HG03342 (cell line): Measurements from ENCODE around the gene MRPL28.
A peak's percentile ranks its signal among the peaks of the same experiment; 100 is the strongest.
"Not testable (repeated sequence)": the region's sequence is repeated elsewhere in the genome, so short reads cannot be mapped to it uniquely, and the experiment has no call there.

ENCODE experiments used
- ATAC-seq: cut with Tn5 transposase; IDR thresholded peaks from one replicate; pipeline ENCODE4 v1.9.1; 2021; ENCODE audit warnings: mild to moderate bottlenecking, moderate library complexity; ENCODE audit not compliant: unreplicated experiment

Gene MRPL28

DNA sequence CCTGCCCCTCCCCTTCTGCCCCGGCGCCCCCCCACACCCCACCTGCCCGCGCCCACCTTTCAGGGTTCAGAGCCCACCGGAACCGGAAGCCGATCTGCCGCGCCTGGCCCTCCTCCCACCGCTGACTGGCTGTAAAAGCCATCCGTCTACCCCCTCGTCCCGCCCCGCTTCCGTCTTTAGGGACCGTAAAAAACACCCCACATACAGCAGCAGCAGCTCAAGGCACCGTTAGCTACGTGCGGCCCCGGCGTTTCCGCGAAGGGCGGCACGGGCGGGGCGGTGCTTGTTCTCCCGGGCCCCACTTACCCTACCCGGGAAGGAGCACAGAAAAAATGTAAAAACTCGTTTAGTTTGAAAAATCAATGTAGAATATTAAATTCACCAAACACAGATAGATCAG lies at the start of gene MRPL28:
Gene MRPL28 (minus strand): TSS at position 96 of the 400 bp plus-strand sequence. CDS start 320 bp downstream, outside the sequence.
- peak; percentile 82 for ATAC-seq

DNA sequence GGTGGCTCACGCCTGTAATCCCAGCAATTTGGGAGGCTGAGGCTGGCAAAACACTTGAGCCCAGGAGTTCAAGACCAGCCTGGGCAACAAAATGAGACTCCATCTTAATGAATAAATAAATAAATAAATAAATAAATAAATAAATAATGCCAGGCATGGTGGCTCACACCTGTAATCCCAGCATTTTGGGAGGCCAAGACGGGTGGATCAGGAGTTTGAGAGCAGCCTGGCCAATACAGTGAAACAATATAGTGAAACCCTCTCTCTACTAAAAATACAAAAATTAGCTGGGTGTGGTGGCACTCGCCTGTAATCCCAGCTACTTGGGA lies 44.8 kb upstream of the MRPL28 start:
- ATAC-seq = not testable (repeated sequence)

DNA sequence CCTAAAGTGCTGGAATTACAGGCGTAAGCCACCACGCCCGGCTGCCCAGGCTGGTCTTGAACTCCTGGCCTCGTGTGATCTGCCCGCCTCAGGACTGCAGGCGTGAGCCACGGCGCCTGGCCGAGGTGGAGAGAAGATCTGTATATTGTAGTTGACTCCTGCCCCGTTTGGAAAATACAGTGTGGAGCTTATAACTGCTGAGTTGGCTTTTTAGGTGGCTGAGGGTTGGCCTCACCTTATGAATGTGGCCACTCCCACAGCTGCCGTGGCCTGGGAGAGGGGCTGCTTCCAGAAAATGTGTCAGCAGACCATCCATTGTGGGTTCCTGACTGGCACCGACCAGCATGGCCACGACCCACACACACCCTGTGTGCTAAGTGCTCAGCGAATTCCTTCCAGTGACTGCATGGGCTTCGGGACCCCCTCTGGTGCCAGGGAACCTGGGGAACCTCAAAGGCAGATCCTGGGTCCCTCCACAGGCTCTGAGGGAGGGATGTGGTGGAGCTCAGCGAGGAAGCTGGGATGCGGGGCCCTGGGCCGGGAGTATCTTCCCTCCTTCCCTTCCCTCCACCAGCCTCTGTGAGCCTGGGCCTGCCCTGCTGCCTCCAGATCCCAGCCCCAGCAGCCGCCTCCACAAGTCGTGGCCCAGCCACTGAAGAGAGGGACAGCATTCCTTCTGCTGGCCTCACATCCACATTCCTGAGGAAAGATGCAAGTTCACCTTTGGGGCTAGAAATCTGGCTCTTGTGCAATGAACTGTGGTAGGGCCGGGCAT lies 44.2 kb upstream of the MRPL28 start:
- ATAC-seq = no peak

DNA sequence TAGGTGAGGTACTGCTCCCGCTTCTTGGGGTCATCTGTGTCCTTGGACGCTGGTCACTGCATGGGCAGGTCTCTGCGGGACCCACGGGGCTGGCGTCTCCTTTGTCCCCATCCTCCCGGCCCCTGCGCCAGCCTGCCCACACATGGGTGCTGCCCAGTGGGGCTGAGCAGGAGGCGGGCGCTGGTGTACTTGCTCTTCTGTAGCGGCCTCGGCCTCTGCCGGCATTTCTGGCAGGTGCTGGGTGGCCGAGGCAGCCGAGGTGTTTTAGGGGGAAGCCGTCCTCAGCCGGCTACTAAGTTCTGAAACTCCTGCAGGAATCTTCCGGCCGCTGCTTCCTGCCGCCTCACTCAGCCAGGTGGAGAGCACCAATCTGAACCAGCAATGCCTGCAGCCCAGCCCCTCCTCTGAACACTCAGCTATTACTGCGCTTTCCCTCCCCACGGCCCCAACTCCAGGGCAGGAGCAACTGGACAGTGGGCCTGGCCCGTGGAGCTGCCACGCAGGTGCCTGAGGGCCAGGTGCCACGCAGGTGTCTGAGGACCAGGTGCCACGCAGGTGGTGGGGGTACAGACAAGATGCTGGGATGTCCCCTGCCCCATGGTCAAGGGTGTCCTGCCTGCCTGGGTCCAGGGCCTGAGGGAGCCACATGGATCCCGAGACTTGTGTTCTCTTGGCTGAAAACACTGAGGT lies 41.4 kb upstream of the MRPL28 start:
- no peak for ATAC-seq

- ATAC-seq = no peak
These were observed 40.3 kb upstream of the MRPL28 start for GRCh38 chr16:410516-411178.

- ATAC-seq = no peak
These were observed 36.9 kb upstream of the MRPL28 start for GRCh38 chr16:407253-407652.

GRCh38 chr16:405548-406506 lies 35.5 kb upstream of the MRPL28 start:
- no peak for ATAC-seq

DNA sequence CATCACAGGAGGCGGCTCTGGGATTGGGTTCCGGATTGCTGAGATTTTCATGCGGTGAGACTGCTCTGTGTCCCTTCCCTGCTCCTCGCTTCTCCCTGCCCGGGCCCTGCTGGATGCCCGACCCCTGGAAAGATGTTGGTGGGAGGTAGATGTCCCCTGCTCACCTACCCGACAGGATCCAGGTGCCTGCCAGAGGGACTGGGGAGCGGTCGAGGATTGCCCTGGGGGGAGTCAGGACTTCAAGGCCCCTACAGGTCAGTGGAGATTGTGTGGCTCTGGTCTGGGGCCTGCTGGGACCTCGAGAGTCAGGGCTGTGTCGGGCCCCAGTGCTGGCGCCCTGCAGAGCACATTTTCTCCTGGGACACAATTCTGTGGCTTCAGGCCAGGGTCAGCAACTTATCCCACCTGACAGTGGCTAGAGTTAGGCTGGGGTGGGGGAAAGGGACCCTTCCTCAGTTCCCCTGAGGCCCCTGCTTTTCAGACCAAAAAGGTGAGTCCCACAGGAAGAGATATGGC lies 34.7 kb upstream of the MRPL28 start:
- no peak for ATAC-seq

DNA sequence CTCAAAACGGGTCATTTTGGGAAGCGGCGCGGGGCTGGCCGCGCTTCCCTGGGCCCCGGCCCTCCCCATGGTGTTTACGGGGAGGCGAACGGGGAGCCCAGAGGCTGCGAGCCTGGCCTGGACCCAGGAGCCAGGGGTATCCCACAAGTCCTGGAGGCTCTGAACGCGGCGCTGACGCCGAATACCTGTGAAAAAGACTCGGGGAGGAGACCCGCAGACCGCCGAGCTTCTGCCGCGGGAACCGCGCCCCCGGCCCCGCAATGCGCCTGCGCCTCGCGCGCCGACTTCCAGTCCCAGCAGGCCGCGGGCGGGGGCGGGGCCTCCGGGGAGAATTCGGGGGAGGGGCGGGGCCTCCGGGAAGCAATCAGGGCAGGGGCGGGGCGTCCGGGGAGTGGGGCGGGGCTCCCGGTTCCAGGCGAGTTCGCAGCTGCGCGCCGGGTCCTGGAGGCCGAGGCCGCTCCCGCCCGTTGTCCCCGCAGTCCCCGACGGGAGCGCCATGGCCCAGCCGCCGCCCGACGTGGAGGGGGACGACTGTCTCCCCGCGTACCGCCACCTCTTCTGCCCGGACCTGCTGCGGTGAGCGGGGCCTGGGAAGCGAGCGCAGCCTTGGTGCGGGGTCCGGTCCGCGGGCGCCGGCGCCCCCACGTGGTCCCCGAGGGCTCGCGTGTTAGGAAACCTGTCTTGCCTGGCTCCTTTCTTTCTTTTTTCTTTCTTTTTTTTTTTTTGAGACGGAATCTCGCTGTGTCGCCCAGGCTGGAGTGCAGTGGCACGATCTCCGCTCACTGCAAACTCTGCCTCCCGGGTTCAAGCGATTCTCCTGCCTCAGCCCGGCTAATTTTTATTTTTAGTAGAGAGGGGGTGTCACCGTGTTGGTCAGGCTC lies 31.4 kb upstream of the MRPL28 start, which contains the start of gene DECR2:
Gene DECR2 (plus strand): TSS at position 418 of the 881 bp plus-strand sequence. CDS start 79 bp downstream, at position 497.
- ATAC-seq = peak; percentile 45

- no peak for ATAC-seq
These were observed 29.8 kb upstream of the MRPL28 start for GRCh38 chr16:400061-400591.

- no peak for ATAC-seq
These were observed 29.1 kb upstream of the MRPL28 start for GRCh38 chr16:399340-400019.

GRCh38 chr16:398561-399339 lies 28.4 kb upstream of the MRPL28 start:
- no peak for ATAC-seq

- ATAC-seq = no peak
These were observed 27.5 kb upstream of the MRPL28 start for GRCh38 chr16:397736-398332.

DNA sequence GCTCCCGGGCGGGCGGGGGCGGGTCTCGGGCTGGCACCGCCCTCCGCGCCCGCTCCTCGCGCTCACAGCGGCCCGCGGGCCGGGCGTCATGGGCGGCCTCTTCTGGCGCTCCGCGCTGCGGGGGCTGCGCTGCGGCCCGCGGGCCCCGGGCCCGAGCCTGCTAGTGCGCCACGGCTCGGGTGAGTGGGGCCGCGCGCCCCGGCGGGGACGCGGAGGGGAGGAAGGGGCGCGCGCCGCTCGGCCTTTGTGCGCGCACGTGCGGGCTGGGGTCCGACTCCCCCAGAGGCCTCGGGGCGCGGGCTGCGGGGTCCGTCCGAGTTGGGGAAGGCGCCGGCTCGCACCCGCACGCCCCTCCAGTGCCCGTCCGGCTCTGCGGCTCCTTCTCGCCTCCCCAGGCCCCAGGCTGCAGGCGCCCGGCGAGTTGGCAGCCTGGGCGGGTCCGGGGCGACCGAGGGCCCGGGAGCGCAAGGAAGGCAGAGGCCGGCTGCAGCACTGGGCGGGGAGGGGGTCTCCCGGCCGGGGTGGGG lies 26.9 kb upstream of the MRPL28 start, which contains the start of gene NME4:
Gene NME4 (plus strand): TSS at position 65 of the 527 bp plus-strand sequence. CDS start 24 bp downstream, at position 89.
- ATAC-seq = no peak

DNA sequence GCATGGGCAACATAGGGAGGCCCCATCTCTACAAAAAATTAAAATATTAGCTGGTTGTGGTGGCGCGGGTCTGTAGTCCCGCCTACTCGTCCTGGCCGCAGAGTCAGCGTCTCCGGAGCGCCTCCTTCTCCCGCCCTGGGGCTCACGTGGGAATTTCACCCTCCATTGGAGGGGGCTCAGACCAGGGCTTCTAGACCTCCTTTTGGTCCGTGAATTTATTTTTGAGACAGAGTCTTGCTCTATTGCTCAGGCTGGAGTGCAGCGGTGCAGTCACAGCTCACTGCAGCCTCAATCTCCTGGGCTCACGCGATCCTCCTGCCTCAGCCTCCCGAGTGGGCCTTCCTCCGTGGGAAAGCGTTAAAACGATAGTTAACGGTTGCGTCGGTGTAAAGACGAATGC lies 26.3 kb upstream of the MRPL28 start:
- no peak for ATAC-seq

GRCh38 chr16:396199-396598 lies 25.9 kb upstream of the MRPL28 start:
- no peak for ATAC-seq

- no peak for ATAC-seq
These were observed 22.2 kb upstream of the MRPL28 start for GRCh38 chr16:392450-393030.
